ENCODE results near the gene NBEA. TPM values are rescaled to one million over a fixed set of nuclear protein-coding genes. Genes with fewer than 3 reads are reported as not detected.
"Not testable (repeated sequence)": the region's sequence is repeated elsewhere in the genome, so short reads cannot be mapped to it uniquely, and the experiment has no call there.

The NBEA gene
- total and polyA plus RNA-seq, 7 donors = 0.46 to 47.6 (median 38.0) TPM

DNA sequence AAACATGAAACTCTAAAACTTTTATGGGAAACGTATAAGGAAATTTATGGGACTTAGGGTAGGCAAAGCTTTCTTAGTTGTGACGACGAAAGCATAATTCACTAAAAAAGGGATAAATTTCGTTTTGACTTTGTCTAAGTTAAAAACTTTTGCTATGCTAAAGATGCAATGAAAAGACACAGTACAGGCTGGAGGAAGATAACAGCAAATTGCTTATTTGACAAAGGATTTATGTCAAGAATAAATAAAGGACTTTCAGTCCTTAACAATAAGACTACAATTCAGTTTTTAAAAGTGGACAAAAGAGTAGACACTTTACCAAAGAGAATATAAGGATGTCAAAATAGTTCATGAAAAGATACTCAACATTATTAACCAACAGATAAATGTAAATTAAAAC, 150.2 kb downstream of the NBEA start:
- no peaks in the 10 kb centered on the region for H3K9me3 ChIP-seq
- intact Hi-C loops (cut with DNase I) = no loop called here

DNA sequence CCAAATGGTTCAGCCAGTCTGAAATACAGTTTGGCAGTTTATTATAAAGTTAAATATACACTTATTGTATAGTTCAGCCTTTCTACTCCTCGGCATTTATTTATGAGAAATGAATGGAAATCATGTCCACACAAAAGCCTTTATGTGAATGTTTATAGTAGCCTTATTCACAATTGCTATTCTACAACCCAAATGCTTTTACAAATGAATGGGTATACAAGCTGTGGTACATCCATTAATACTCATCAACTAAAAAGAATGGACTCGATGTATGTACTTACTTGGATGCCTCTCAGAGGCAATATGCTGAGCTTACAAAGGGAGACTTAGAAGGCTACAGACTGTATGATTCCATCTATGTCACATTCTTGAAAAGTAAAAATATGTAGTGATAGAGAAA, 150.7 kb downstream of the NBEA start:
- no peak for DNase-seq

More for the DNA sequence above, 150.2 kb downstream of the NBEA start:
- H3K27me3 ChIP-seq = no peaks in the 10 kb centered on the region
- no peak for DNase-seq
- H3K27ac ChIP-seq = no peak overlapping the region
- no peaks in the 10 kb centered on the region for H3K4me1 ChIP-seq
- H3K36me3 ChIP-seq = no peaks in the 10 kb centered on the region
- no peak overlapping the region for H3K4me3 ChIP-seq
- TF ChIP-seq, protein P1, sequence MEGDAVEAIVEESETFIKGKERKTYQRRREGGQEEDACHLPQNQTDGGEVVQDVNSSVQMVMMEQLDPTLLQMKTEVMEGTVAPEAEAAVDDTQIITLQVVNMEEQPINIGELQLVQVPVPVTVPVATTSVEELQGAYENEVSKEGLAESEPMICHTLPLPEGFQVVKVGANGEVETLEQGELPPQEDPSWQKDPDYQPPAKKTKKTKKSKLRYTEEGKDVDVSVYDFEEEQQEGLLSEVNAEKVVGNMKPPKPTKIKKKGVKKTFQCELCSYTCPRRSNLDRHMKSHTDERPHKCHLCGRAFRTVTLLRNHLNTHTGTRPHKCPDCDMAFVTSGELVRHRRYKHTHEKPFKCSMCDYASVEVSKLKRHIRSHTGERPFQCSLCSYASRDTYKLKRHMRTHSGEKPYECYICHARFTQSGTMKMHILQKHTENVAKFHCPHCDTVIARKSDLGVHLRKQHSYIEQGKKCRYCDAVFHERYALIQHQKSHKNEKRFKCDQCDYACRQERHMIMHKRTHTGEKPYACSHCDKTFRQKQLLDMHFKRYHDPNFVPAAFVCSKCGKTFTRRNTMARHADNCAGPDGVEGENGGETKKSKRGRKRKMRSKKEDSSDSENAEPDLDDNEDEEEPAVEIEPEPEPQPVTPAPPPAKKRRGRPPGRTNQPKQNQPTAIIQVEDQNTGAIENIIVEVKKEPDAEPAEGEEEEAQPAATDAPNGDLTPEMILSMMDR (IDR thresholded peaks at IDR 0.05) = no peak
- TF ChIP-seq POLR2AphosphoS5 (IDR thresholded peaks at IDR 0.05) (no peak), POLR2A (IDR thresholded peaks at IDR 0.05) (no peak), EP300 (IDR thresholded peaks at IDR 0.05) (no peak)
- 78 to 84% methylated on average over 4 of the region's 4 CpGs for WGBS, 2 donors

DNA sequence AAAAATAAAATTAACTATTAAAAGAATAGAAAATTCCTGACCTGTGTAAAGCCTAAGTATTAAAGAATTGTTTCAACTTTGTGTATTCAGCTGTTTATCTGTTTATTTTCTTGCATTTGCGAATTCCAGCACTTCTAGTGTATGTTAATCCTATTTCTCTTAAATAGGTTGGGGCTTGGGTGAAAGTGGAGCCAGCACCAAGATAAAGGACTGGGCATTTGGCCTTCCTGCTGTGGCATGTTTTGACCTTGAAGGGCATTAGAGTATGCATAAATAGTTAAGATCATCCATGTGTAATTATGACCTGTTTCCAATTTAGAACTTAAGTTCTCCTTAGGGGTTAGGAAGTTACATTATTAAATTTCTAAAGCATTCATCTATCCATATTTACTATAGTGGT, 151.3 kb downstream of the NBEA start:
- TF ChIP-seq POLR2AphosphoS5 (IDR thresholded peaks at IDR 0.05) (no peak), EP300 (IDR thresholded peaks at IDR 0.05) (no peak)
- TF ChIP-seq, protein P1 (IDR thresholded peaks at IDR 0.05) = no peak
- intact Hi-C loops (cut with DNase I) = no loop called here
- Histone ChIP-seq H3K36me3 (no peaks in the 10 kb centered on the region), H3K4me3 (no peak overlapping the region), H3K27ac (no peak overlapping the region), H3K27me3 (no peaks in the 10 kb centered on the region), H3K4me1 (no peaks in the 10 kb centered on the region), H3K9me3 (no peaks in the 10 kb centered on the region)
- WGBS, 2 donors = 91% methylated on average over 1 of the region's 1 CpG
- DNase-seq = no peak

More for the DNA sequence above, 150.7 kb downstream of the NBEA start:
- Histone ChIP-seq H3K9me3 (no peaks in the 10 kb centered on the region), H3K27ac (no peak overlapping the region), H3K4me1 (no peaks in the 10 kb centered on the region), H3K4me3 (no peak overlapping the region), H3K27me3 (no peaks in the 10 kb centered on the region), H3K36me3 (no peaks in the 10 kb centered on the region)
- WGBS, 2 donors = 88 to 92% methylated on average over 2 of the region's 2 CpGs
- TF ChIP-seq POLR2AphosphoS5 (IDR thresholded peaks at IDR 0.05) = no peak
- TF ChIP-seq, protein P1 (IDR thresholded peaks at IDR 0.05) = no peak
- TF ChIP-seq POLR2A (IDR thresholded peaks at IDR 0.05) = no peak
- no peak for TF ChIP-seq EP300 (IDR thresholded peaks at IDR 0.05)
- intact Hi-C loops (cut with DNase I) = no loop called here

DNA sequence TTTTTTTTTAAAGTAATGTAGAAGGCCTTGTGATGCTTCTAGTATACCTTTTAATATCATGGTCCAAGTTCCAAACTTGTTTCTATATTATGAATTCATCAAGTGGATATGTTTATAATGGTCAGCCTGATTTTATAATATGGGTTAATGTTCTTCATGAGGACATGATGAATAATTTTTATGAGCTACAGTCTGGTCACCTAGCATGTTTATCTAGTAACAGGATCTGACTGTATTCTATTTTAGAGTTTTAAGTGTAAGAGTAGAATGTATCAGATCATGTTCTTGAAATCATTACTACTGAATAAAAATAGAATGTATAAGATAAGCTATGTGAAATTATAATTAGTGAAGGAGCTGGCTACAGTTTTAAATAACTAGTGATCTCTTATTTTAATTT, 164.7 kb downstream of the NBEA start:
- H3K27ac ChIP-seq; intact Hi-C loops (cut with DNase I); H3K9me3 ChIP-seq; H3K4me1 ChIP-seq; H3K36me3 ChIP-seq; H3K27me3 ChIP-seq; H3K4me3 ChIP-seq; DNase-seq: not testable (repeated sequence)

DNA sequence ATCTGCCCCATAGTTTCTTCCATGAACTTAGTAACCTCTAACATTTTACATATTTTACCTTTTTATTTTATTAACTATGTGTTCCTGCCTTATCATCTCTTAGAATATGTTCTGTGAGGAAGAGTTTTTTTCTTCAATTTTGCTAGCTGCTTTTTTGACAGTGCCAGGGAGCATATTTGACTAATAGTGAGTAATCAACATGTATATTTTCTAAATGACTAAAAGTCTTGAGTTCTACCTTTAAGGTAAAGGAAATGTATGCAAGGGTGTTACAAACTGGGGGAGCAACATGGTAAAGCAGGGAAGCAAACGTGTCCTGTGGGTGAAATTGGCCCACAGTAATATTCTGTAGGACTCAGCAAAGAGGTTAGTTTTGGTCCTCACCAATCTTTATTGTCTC, 165.5 kb downstream of the NBEA start:
- Histone ChIP-seq H3K9me3 (no peaks in the 10 kb centered on the region), H3K36me3 (no peaks in the 10 kb centered on the region), H3K4me3 (no peak overlapping the region), H3K27me3 (no peaks in the 10 kb centered on the region), H3K27ac (no peak overlapping the region), H3K4me1 (no peaks in the 10 kb centered on the region)
- DNase-seq = no peak
- WGBS, 2 donors = 74 to 89% methylated on average over 1 of the region's 1 CpG
- TF ChIP-seq, protein P1 (IDR thresholded peaks at IDR 0.05) = no peak
- no peak for TF ChIP-seq POLR2A (IDR thresholded peaks at IDR 0.05)
- no peak for TF ChIP-seq EP300 (IDR thresholded peaks at IDR 0.05)
- no peak for TF ChIP-seq POLR2AphosphoS5 (IDR thresholded peaks at IDR 0.05)
- intact Hi-C loops (cut with DNase I) = no loop called here

DNA sequence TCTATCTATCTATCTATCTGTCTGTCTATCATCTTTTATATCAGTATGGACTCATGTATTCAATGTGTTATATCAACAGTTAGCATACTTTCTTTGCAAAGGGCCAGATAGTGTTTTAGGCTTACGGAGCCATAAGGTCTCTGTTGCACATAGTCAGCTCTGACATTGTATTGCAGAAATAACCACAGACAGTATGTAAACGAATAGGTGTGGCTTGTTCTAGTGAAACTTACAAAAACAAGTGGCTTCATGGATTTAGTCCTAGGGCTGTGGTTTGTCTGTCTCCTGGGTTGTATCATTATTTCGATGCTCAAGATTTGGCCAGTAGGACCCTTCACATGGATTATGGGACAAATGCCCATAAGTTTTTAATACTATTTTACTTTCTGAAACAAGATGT, 171.5 kb downstream of the NBEA start:
- intact Hi-C loops (cut with DNase I); DNase-seq; H3K9me3 ChIP-seq; H3K4me1 ChIP-seq; H3K36me3 ChIP-seq; H3K4me3 ChIP-seq; H3K27me3 ChIP-seq; H3K27ac ChIP-seq: not testable (repeated sequence)
- 90 to 91% methylated on average over 3 of the region's 3 CpGs for WGBS, 2 donors

All from sigmoid colon (tissue), 7 donors.